GM12872 (cell line): Measurements from ENCODE around the gene ANTKMT.

Source experiments
- TF ChIP-seq, protein P1 (sequence below): IDR thresholded peaks from 3 replicates; pipeline ENCODE4 v1.5.1; 2011; ENCODE audit warnings: low read depth, mild to moderate bottlenecking, low read length, moderate library complexity; ENCODE audit not compliant: insufficient read depth

The ANTKMT gene

DNA sequence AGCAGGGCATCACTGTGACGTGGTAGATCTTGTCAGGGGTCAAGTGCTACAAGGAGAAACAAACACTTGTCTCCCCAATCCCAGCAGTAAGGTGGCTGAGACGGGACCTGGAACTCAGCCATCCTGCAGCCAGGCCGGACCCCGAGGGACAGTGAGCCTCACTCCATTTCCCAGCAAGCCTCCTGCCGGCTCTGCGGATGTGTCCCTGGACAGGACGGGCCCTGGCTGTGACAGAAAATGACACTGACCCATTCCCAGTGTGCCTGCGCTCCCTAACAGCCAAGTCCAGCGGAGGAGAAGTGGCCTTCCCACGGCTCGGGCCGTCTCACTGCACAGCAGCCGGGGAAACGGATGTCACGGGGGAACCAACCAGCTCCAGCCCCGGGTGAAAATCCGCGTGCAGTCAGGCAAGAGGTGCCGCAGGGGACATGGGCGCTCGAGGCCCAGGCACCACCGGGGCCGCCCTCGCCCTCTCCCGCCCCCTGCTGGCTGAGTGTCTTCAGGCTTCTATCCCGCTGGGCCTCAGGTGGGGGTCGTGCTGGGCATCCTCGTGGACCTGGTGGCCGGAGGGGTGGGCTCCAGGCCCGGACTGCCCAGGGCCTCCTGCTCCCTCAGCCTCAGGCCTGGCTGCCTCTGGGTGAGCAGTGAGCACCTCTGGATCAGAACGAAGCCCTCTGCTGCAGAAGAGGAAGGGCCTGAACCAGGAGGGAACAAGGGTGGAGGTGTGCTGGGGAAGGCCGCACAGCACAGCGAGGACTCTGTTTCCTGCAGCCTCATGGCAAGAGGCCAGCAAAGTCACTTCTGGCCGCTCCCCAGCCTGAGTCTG, 12.6 kb downstream of the ANTKMT start:
- TF ChIP-seq, protein P1, sequence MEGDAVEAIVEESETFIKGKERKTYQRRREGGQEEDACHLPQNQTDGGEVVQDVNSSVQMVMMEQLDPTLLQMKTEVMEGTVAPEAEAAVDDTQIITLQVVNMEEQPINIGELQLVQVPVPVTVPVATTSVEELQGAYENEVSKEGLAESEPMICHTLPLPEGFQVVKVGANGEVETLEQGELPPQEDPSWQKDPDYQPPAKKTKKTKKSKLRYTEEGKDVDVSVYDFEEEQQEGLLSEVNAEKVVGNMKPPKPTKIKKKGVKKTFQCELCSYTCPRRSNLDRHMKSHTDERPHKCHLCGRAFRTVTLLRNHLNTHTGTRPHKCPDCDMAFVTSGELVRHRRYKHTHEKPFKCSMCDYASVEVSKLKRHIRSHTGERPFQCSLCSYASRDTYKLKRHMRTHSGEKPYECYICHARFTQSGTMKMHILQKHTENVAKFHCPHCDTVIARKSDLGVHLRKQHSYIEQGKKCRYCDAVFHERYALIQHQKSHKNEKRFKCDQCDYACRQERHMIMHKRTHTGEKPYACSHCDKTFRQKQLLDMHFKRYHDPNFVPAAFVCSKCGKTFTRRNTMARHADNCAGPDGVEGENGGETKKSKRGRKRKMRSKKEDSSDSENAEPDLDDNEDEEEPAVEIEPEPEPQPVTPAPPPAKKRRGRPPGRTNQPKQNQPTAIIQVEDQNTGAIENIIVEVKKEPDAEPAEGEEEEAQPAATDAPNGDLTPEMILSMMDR: peak; percentile 20; the same call in 1 of the 3 replicates

DNA sequence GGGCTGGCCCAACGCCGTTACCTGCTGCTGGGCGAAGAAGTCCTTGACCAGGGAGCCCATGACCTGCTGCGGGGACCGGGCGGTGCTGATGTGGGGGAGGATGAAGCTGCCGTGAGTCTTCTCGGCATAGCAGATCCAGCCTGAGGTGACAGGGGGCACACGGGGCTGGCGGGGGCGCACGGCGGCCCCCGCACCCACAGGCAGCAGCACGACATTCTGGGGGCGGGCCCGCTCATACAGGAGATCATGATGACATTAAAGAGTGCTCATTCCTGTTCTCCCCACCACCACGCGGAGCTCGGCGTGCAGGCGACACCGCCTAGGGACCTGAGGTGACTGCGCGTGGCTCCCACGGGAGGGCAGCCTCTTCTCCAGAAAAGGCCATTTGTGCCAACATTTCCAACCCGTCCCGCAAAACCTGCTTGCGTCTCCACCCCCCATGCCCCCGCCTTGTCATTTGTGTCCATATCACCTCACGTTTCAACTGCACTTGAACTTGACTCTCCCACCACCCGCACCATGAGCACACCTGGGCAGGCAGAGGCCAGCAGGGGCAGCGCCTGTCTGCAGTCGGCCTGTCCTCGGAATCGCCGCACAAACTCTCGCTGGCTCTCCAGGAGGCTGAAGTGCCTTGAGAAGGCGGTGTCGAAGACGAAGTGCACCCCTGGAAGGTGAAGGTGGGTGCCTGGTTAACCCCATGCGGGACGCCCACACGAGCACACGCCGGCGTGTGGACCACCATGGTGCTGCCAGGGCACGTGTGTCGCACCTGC, 13.4 kb downstream of the ANTKMT start:
- TF ChIP-seq, protein P1: no peak

DNA sequence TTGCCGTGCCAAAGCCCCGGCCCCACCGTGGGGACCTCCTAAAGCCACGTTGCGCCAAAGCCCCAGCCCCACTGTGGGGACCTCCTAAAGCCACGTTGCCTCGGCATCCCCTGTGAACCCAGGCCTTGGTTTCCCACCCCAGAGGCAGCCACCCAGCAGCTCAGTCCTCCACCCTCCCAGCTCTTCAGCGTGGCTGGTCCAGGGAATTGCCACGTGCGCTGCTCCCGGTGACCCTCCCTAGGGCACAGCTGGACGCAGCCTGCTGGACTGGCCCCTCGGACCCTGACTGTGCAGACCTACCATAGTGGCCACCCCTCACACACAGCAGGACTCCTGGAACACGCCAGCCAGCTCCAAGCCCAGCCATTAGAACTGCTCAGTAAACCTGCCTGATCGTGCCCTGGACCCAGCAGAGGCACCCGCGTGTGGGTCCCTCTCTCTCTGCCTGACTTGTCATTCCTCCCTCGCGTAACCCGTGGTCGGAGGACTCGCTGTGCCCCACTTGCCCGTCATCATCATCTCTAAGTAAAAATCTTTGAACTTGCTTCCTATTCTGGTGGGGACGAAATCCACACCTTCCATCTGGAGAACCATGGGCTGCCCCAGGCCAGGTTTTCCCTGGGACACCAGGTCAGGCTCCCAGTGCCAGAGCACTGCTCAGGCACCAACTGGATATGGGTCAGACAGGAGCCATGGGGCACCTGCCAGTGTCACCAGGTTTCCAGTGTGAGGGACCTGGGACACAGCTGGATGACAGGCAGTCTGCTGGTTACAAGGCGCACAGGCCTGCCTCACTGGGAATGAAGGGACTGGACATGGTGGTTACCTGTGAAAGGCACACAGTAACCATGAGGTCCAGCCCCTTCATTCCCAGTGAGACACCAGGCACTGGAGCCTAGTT, 14.3 kb downstream of the ANTKMT start:
- TF ChIP-seq, protein P1: no peak

DNA sequence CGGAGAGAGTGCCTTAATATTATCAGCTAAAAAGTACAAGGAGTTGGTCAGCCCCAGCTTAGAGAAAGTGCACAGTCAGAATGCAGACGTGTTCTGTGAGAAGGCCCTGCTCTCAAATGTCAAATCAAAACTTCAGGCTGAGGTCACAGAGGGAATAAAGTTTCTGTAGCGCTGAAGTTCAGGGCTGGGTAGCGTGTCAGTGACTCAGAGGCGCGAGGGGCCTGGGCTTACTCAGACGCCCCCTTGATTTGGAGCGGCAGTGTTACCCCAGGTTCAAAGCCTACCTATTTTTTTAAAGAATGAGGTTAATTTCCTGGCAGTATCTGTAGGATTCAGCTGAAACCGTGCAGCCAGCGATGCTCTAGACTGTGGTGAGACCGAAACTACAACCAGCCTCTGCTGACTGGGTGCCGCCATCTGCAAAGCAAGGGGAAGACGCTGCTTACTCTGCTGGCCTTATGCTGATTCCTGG, 15.1 kb downstream of the ANTKMT start:
- TF ChIP-seq, protein P1: no peak

DNA sequence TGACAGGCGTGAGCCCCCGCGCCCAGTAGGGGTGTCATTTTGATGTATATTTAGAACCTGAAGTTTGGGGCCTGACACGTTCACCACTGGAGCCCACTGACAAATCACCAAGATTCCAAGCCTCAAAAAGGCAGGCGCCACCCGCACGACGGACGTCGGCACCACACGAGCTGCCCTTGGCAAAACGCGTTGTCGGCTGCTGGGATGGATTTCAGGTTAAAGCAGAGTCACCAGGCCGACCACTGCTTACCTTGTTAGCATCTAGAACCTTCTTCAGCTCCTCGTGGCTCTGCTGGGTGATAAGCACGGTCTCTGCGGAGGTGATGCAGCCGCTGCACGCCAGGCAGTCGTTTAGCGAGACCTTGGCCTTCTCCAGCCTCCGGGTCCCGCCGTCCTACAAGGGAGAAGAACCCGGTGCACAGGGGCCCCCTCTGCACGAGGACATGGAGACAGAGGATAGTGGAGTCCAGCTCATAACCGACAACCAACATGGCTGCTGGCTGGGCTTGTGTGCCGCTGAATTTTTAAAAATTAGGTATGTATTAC, 16.1 kb downstream of the ANTKMT start:
- TF ChIP-seq, protein P1: no peak

DNA sequence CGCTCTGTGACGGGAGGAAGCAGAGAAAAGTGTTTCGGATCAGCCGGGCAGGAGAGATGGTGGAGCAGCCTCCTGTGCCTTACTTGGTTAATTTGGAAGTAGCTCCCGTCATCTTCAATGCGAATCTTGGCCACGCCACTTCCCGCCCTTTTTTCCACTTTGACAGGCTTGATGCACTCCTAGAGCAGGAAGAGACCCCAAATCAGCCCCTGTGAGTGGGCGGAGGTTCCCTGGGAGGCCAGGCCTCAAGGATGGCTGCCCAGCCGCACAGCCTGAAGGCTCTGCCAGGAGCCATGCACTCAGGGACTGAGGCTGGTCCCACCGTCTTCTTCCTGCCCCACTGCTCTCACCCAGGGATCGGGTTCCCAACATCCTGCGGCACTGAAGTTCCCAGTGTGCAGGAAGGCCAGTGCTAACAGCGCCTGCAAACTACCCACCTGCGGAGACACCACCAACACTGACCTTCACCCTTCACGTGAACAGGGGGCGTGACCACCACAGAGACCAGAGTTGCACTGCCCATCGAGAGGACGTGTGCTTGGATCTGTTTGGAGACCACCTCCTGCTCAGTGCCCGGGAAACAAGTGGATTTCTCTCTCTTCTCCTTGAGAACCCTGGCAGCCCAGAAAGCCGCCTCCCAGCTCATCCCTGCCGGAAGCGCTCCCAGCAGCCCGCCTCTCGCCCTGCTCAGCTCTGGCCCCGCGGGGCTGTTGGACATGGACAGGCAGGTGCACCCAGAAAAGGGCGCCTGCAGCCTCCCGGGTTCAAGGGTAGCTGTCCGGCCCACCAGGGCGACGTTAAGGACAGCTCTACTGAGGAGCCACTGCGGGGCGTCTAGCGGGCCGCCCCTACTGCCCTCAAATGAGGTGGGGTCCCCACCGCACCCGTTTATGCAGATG, 18.9 kb downstream of the ANTKMT start:
- TF ChIP-seq, protein P1: no peak
